PFSK-1 (cell line): Measurements from ENCODE around the gene RPS15.

ENCODE experiments used
- FOXP2 ChIP-seq: optimal IDR thresholded peaks from 2 replicates; pipeline ENCODE3; 2011; ENCODE audit warnings: borderline replicate concordance, control low read depth, inconsistent platforms; ENCODE audit not compliant: insufficient read depth; ENCODE audit errors: extremely low read length, extremely low read depth
- POLR2AphosphoS5 ChIP-seq: IDR thresholded peaks from 2 replicates; pipeline ENCODE4 v1.6.1; 2012; ENCODE audit warnings: low read depth, mild to moderate bottlenecking, control low read depth, low read length, moderate library complexity
- SIN3A ChIP-seq: IDR thresholded peaks from 2 replicates; pipeline ENCODE4 v1.6.1; 2012; ENCODE audit warnings: mild to moderate bottlenecking, low read length, moderate library complexity, borderline replicate concordance; ENCODE audit not compliant: insufficient read depth
- TAF1 ChIP-seq: IDR thresholded peaks from 2 replicates; pipeline ENCODE4 v1.6.1; 2012; ENCODE audit warnings: low read length, control low read depth, borderline replicate concordance; ENCODE audit not compliant: insufficient read depth
- TF ChIP-seq, protein P1 (sequence below), 2 experiments: IDR thresholded peaks; 2 replicates each; pipeline versions ENCODE4 v1.6.1 to v1.8.0; 2011 to 2012; ENCODE audit warnings: low read depth in 2 of 2, low read length in 2 of 2, control low read depth in 1 of 2, inconsistent platforms in 1 of 2, mild to moderate bottlenecking in 1 of 2, moderate library complexity in 1 of 2; ENCODE audit not compliant: insufficient read depth in 1 of 2

Gene RPS15

DNA sequence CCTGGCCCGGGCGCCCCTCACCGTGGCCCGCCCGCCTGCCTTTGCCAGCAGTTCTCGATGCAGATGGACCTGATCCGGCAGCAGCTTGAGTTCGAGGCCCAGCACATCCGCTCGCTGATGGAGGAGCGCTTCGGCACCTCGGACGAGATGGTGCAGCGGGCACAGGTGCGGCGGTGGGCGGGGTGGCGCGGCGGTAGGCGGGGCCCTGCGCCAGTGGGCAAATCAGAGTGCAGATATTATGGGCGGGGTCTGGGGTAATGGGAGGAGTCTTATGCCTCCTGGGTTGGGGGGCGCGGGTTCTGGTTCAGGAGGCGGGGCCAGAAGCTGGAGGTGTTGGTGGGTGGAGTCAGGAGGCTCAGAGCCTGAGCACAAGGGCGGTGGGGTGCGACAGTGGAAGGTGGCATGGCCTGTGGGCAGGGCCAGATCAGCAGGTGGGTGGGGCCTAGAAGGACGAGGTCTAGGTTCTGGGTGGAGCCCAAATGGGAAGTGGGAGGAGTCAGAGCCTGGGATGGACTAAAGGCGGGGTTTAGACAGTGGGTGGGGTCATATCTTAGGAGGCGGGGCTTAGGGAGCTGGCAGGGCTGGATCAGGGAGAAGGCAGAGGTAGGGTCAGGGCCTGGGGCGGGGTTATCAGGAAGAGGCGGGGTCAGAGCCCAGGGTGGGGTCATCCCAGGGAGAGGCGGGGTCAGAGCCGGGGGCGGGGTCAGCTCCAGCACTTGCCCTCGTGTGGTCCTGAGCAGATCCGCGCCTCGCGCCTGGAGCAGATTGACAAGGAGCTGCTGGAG, 17.3 kb downstream of the RPS15 start:
- TF ChIP-seq, protein P1, sequence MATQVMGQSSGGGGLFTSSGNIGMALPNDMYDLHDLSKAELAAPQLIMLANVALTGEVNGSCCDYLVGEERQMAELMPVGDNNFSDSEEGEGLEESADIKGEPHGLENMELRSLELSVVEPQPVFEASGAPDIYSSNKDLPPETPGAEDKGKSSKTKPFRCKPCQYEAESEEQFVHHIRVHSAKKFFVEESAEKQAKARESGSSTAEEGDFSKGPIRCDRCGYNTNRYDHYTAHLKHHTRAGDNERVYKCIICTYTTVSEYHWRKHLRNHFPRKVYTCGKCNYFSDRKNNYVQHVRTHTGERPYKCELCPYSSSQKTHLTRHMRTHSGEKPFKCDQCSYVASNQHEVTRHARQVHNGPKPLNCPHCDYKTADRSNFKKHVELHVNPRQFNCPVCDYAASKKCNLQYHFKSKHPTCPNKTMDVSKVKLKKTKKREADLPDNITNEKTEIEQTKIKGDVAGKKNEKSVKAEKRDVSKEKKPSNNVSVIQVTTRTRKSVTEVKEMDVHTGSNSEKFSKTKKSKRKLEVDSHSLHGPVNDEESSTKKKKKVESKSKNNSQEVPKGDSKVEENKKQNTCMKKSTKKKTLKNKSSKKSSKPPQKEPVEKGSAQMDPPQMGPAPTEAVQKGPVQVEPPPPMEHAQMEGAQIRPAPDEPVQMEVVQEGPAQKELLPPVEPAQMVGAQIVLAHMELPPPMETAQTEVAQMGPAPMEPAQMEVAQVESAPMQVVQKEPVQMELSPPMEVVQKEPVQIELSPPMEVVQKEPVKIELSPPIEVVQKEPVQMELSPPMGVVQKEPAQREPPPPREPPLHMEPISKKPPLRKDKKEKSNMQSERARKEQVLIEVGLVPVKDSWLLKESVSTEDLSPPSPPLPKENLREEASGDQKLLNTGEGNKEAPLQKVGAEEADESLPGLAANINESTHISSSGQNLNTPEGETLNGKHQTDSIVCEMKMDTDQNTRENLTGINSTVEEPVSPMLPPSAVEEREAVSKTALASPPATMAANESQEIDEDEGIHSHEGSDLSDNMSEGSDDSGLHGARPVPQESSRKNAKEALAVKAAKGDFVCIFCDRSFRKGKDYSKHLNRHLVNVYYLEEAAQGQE (IDR thresholded peaks at IDR 0.05; ENCODE audit: insufficient read depth in 1 of 2, low read depth in 2 of 2, low read length in 2 of 2), result no peak
- TF ChIP-seq FOXP2 (no peak), TAF1 (no peak), SIN3A (no peak), POLR2AphosphoS5 (no peak)

DNA sequence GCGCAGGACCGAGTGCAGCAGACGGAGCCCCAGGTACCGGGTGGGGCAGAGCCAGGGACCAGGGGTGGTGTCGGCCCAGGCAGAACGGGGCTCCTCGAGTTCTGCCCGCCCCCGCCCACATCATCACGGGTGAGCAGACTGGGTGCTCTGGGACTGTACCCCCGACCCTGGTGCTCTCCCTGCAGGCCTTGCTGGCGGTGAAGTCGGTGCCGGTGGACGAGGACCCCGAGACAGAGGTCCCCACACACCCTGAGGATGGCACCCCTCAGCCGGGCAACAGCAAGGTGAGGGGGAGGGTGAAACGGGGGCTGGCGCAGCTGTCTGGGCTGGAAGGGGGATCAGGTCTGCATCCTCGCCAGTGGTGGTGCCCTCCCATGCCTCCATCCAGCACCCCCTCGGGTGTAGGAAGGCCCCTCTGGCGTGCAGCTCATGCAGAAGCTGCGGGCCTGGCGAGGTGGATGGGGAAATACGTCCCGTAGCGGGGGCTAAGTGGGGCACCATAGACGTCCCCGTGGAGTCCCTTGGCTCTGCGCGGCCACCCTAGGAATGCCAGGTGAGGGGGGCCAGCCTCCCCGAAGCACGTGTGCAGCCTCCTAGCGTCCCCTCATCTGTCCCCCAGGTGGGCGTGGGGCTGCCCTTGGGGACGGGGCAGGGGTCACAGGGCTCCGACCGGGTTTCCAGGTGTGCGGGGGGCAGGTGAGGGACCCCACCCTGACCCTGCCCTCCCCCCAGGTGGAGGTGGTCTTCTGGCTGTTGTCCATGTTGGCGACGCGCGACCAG, 18.1 kb downstream of the RPS15 start:
- TF ChIP-seq POLR2AphosphoS5, result no peak; the same call in 1 of the 2 replicates
- no peak for TF ChIP-seq FOXP2
- no peak for TF ChIP-seq SIN3A
- TF ChIP-seq, protein P1 (IDR thresholded peaks at IDR 0.05; ENCODE audit: insufficient read depth in 1 of 2, low read depth in 2 of 2, low read length in 2 of 2), result no peak
- TF ChIP-seq TAF1, result no peak

DNA sequence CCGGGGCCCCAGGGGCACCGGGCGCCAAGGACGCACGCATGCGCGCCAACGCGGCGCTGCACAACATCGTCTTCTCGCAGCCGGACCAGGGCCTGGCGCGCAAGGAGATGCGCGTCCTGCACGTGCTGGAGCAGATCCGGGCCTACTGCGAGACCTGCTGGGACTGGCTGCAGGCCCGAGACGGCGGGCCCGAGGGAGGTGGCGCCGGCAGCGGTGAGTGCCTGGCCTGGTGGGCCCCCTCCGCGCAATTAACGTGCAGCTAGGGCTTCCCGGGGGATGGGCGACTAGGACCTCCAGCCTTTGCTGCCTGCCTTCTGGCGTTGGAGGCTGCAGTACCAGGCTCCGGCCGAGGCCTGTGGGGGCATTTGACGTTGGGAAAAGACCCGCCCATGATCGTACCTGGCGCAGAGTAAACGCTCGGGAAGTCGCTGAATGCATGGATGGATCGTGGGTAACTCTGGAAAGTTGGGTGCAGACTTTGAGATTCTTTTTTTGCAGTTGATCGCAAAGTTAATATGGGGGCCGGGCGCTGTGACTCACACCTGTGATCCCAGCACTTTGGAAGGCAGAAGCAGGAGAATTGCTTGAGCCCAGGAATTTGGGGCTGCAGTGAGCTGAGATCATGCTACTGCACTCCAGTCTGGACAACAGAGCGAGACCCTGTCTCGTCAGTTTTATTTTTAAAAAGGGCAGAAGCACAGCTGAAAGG, 19.0 kb downstream of the RPS15 start:
- TF ChIP-seq FOXP2, result no peak
- no peak for TF ChIP-seq TAF1
- TF ChIP-seq POLR2AphosphoS5, result no peak
- TF ChIP-seq, protein P1 (IDR thresholded peaks at IDR 0.05; ENCODE audit: insufficient read depth in 1 of 2, low read depth in 2 of 2, low read length in 2 of 2), result no peak
- TF ChIP-seq SIN3A, result no peak

DNA sequence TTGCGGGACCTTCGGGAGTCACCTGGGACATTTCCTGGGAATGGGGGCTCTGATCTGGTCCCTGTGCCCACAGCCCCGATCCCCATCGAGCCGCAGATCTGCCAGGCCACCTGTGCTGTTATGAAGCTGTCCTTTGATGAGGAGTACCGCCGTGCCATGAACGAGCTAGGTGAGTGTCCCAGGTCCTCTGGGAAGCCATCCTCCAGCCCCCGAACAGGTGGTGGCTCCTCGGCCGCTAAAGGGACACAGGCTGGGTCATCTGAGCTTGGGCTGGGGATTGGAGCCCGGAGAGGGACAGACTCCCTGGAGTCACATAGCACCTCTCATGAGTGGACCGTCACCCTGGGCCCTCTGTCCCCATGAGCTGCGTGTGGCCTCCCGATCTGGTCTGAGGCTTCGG, 19.7 kb downstream of the RPS15 start:
- TF ChIP-seq, protein P1 (IDR thresholded peaks at IDR 0.05; ENCODE audit: insufficient read depth in 1 of 2, low read depth in 2 of 2, low read length in 2 of 2), result no peak
- TF ChIP-seq TAF1, result no peak
- no peak for TF ChIP-seq FOXP2
- no peak for TF ChIP-seq POLR2AphosphoS5
- TF ChIP-seq SIN3A, result no peak
